Heart left ventricle (tissue), 16 donors: ENCODE results near the gene CDCA3. TPM values are rescaled to one million over a fixed set of nuclear protein-coding genes. Genes with fewer than 3 reads are reported as not detected.
"Not testable (repeated sequence)": the region's sequence is repeated elsewhere in the genome, so short reads cannot be mapped to it uniquely, and the experiment has no call there.

ENCODE experiments used
- ATAC-seq, 4 donors: fragments of 200-7000 bp; cut with Tn5 transposase; one replicate each; pipeline ENCODE4 v1.9.1; 2020 to 2022; ENCODE audit warnings: moderate library complexity in 4 of 4, mild to moderate bottlenecking in 3 of 4, moderate number of reproducible peaks in 1 of 4
- DNase-seq, 5 donors: peaks; one replicate each; pipeline ENCODE4 v3.0.0-alpha.2; 2020
- H3K27ac ChIP-seq, 12 donors: fragments of 200-600 bp; sonication (generic) in 4 of 12; one replicate each; pipeline versions ENCODE4 v1.5.0 to v1.8.0; 2016 to 2022; ENCODE audit warnings: mild to moderate bottlenecking in 2 of 12
- H3K27me3 ChIP-seq, 9 donors: fragments of 200-600 bp; sonication (generic) in 2 of 9; one replicate each; pipeline versions ENCODE4 v1.5.1 to v1.8.0; 2016 to 2022; ENCODE audit warnings: mild to moderate bottlenecking in 3 of 9
- H3K36me3 ChIP-seq, 9 donors: fragments of 200-600 bp; sonication (generic) in 2 of 9; one replicate each; pipeline versions ENCODE4 v1.5.0 to v1.8.0; 2018 to 2022; ENCODE audit warnings: mild to moderate bottlenecking in 2 of 9
- H3K4me1 ChIP-seq, 12 donors: fragments of 200-600 bp; sonication (generic) in 4 of 12; one replicate each; pipeline versions ENCODE4 v1.5.0 to v1.8.0; 2016 to 2022; ENCODE audit warnings: mild to moderate bottlenecking in 3 of 12
- H3K4me3 ChIP-seq, 12 donors: fragments of 200-600 bp; sonication (generic) in 4 of 12; one replicate each; pipeline versions ENCODE4 v1.5.0 to v1.8.0; 2017 to 2022; ENCODE audit warnings: mild to moderate bottlenecking in 9 of 12, moderate library complexity in 4 of 12
- H3K9me3 ChIP-seq, 12 donors: fragments of 200-600 bp; sonication (generic) in 4 of 12; one replicate each; pipeline versions ENCODE4 v1.5.0 to v1.8.0; 2016 to 2022; ENCODE audit warnings: mild to moderate bottlenecking in 1 of 12
- CTCF ChIP-seq, 12 donors: fragments of 200-600 bp; sonication (generic) in 4 of 12; IDR thresholded peaks; one replicate each; pipeline versions ENCODE4 v1.5.0 to v1.8.0; 2018 to 2022; ENCODE audit warnings: antibody characterized with exemption in 12 of 12, mild to moderate bottlenecking in 5 of 12
- POLR2A ChIP-seq, 2 donors: fragments of 450-650 bp; IDR thresholded peaks; one replicate each; pipeline ENCODE4 v1.6.1; 2017; ENCODE audit warnings: antibody characterized with exemption in 2 of 2, mild to moderate bottlenecking in 2 of 2, moderate library complexity in 2 of 2
- WGBS, 4 donors: extraction: QIAGEN DNeasy Blood & Tissue Kit in 2 of 4; methylation state at CpG; one replicate each; pipeline versions ENCODE4 v1.1.5 to v1.1.7; 2013 to 2018; 5-methylcytosine and 5-hydroxymethylcytosine counted together
- intact Hi-C, 10 donors: fragments of 100-400 bp; cut with DNase I; formaldehyde crosslinking; loops; one replicate each; pipeline versions ENCODE4 v1.11.1 to v1.14.2; 2022
- polyA plus RNA-seq, 2 donors: library from polyadenylated mRNA; stranded (reverse); fragments of 200-250 nt; gene quantifications; one replicate each; pipeline ENCODE4 v1.2.3, GENCODE V29; 2013
- total RNA-seq, 9 donors: library from RNA; depleted of rRNA in 2 of 9; stranded (reverse); fragments of >200 nt in 2 of 9; fragmentation: NEBNext Ultra II Directional in 3 of 9; extraction: Animal tissue kit (Norgen Biotek cat#: 25700) in 3 of 9; gene quantifications; one replicate each; pipeline versions ENCODE4 v1.1.0 to v1.2.4, GENCODE V29; 2016 to 2023
- donor health status: ischemic (EF 13 %, LVEDD 7.1; RV severe dilation, severe dysfunction).
- donor health status: healthy with polysubstance abuse.
- donor health status: DM: no; HTN: yes; CAD: no.
- donor health status: DM: no; HTN: no; CAD: no.
- donor health status: ischemic (EF 25% LVEDD 6.9; RV normal size, moderate dysfunction).
- donor health status: ischemic (EF 25% LVEDD 5.7; RV mildly dilated, moderate dysfunction).
- donor health status: healthy.
- donor health status: DM: yes; HTN: yes; CAD: no.
- donor health status: ischemic (EF 35%, LVEDD 5.7; RV mildly dilated, moderate dysfunction).
- donor health status: nonischemic (EF 11% LVEDD 7.7; RV severe dilation, severe dysfunction).
- donor health status: DM: yes; HTN: yes; CAD: no.
- donor health status: PGD.
- donor health status: ischemic (EF 29% LVEDD 5.4; RV normal size, mild dysfunction).
- donor health status: nonischemic (EF 23%, LVEDD 6.1; RV moderate dilation, normal function).

Gene CDCA3
- total and polyA plus RNA-seq, 11 donors, result 0.42 to 8.3 (median 0.93) TPM; not detected in 1

GRCh38 chr12:6896846-6897435 is 45.9 kb upstream of the CDCA3 start:
- 68 to 82% (median 75%) methylated on average over 6 of the region's 6 CpGs for WGBS, 4 donors
- ATAC-seq (no peak), DNase-seq (no peak)
- Histone ChIP-seq H3K4me3 (no peak overlapping the region), H3K27me3 (no peaks in the 10 kb centered on the region), H3K9me3 (no peaks in the 10 kb centered on the region), H3K4me1 (peaks cover 0 to 11% (median 0%) of the 10 kb centered on the region in 12 donors), H3K27ac (no peak overlapping the region), H3K36me3 (no peaks in the 10 kb centered on the region)
- TF ChIP-seq POLR2A (IDR thresholded peaks at IDR 0.05) (no peak), CTCF (IDR thresholded peaks at IDR 0.05) (no peak)
- intact Hi-C loops, result no loop called here

- Histone ChIP-seq H3K27ac (no peak overlapping the region), H3K36me3 (no peaks in the 10 kb centered on the region), H3K4me3 (no peak overlapping the region), H3K27me3 (no peaks in the 10 kb centered on the region), H3K9me3 (no peaks in the 10 kb centered on the region), H3K4me1 (peaks cover 0 to 14% (median 6%) of the 10 kb centered on the region in 12 donors)
- DNase-seq (no peak), ATAC-seq (no peak)
- TF ChIP-seq CTCF (IDR thresholded peaks at IDR 0.05) (no peak), POLR2A (IDR thresholded peaks at IDR 0.05) (no peak)
- 77 to 87% (median 82%) methylated on average over 3 of the region's 3 CpGs for WGBS, 4 donors
- intact Hi-C loops, result no loop called here
These were observed 43.2 kb upstream of the CDCA3 start for GRCh38 chr12:6894321-6894720.

- H3K27me3 ChIP-seq, intact Hi-C loops, H3K27ac ChIP-seq, DNase-seq, H3K36me3 ChIP-seq, H3K9me3 ChIP-seq, ATAC-seq, H3K4me3 ChIP-seq: not testable (repeated sequence)
- 92 to 98% (median 96%) methylated on average over 3 of the region's 3 CpGs for WGBS, 4 donors
- H3K4me1 ChIP-seq, result peaks cover 0 to 14% (median 6%) of the 10 kb centered on the region in 12 donors
These were observed 41.6 kb upstream of the CDCA3 start for GRCh38 chr12:6892683-6893082.

GRCh38 chr12:6891646-6892001 is 40.5 kb upstream of the CDCA3 start:
- WGBS, 4 donors, result 80 to 89% (median 85%) methylated on average over 5 of the region's 5 CpGs
- Histone ChIP-seq H3K9me3 (no peaks in the 10 kb centered on the region), H3K36me3 (no peaks in the 10 kb centered on the region), H3K4me1 (peaks cover 0 to 14% (median 6%) of the 10 kb centered on the region in 12 donors), H3K27ac (peak overlapping the region; percentile 66 to 97 (median 90)), H3K4me3 (peak overlapping the region; percentile 4 to 70 (median 57)), H3K27me3 (no peaks in the 10 kb centered on the region)
- DNase-seq (no peak), ATAC-seq (peak in 3 of 4 donors; percentile 1 to 14 (median 2))
- intact Hi-C loops, result loop anchor here in 3 of 10 donors (1.0 to 2.0 kb wide), 2 partner anchors 18 to 19 kb away; partner anchors contain the start of gene SPSB2 (in 3 of the 3)
- TF ChIP-seq CTCF (IDR thresholded peaks at IDR 0.05) (no peak), POLR2A (IDR thresholded peaks at IDR 0.05) (no peak)
